ENCODE data around the gene CST3.

DNA sequence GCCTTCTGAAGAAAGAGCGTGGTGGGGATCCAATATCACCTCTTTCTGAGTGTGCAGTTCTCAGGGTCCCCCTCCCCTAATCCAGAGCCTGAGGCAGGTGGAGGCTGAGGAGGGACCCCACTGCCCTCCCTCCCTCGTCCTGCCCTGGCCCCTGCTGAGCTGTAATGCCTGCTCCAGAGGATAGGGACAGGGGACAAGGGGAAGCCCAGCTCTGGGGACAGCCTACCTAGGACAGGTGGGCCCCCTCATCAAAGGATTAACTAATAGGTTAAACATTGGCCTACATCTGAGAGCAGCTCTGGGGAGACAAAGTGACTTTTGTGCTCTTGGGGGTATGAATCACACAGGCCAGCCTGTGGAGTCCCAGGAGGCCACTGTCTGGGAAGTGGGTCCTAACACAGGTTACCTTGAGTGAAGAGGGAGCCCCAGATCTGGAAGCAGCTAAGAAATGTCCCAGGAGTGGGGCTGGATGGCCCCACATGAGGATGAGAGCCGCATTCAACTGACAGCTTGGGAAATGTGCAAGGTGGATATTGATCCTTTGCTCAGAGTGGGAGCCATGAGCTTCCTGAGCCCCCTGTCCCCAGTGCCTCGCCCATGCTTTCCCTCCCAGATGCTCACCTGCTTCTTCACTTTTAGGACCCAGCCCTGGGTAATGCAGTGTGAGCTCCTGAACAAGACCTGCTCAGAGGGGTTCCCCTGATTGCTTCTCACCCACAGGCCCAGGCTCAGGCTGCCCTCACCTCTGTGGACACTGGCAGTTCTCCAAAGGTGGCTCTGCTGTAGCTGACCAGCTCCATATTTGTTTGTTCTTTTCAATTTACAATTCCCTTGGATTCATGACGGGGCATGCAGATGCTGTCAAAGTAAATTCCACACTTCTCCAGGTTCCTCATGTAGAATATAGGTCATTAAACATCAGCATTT, 51.7 kb downstream of the CST3 start:
- TF ChIP-seq CTCF (IDR thresholded peaks at IDR 0.05): no peak
- no peak for TF ChIP-seq EP300 (IDR thresholded peaks at IDR 0.05)
